ENCODE measurements around the gene TFCP2.
"Not testable (repeated sequence)": the region's sequence is repeated elsewhere in the genome, so short reads cannot be mapped to it uniquely, and the experiment has no call there.

GRCh38 chr12:51078866-51079265, 94.1 kb downstream of the TFCP2 start:
- TF ChIP-seq, protein P1, sequence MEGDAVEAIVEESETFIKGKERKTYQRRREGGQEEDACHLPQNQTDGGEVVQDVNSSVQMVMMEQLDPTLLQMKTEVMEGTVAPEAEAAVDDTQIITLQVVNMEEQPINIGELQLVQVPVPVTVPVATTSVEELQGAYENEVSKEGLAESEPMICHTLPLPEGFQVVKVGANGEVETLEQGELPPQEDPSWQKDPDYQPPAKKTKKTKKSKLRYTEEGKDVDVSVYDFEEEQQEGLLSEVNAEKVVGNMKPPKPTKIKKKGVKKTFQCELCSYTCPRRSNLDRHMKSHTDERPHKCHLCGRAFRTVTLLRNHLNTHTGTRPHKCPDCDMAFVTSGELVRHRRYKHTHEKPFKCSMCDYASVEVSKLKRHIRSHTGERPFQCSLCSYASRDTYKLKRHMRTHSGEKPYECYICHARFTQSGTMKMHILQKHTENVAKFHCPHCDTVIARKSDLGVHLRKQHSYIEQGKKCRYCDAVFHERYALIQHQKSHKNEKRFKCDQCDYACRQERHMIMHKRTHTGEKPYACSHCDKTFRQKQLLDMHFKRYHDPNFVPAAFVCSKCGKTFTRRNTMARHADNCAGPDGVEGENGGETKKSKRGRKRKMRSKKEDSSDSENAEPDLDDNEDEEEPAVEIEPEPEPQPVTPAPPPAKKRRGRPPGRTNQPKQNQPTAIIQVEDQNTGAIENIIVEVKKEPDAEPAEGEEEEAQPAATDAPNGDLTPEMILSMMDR (IDR thresholded peaks at IDR 0.05; ENCODE audit: insufficient read depth, low read depth, low read length), result not testable (repeated sequence)
- TF ChIP-seq EZH2 (IDR thresholded peaks at IDR 0.05; ENCODE audit: insufficient read depth, low read length), result not testable (repeated sequence)

Measured in astrocyte (in vitro differentiated cells and primary cell).